ENCODE data around the gene KRTAP10-8. TPM values are rescaled to one million over a fixed set of nuclear protein-coding genes. Genes with fewer than 3 reads are reported as not detected.
"Not testable (repeated sequence)": the region's sequence is repeated elsewhere in the genome, so short reads cannot be mapped to it uniquely, and the experiment has no call there.

Gene KRTAP10-8
- total RNA-seq, 1 donor from 2014 or later = not detected

- H4K20me1 ChIP-seq (ENCODE audit: low read depth) = no peaks in the 10 kb centered on the region
- no peaks in the 10 kb centered on the region for H3K4me1 ChIP-seq
- H2AFZ ChIP-seq (replicated peaks) = no peak overlapping the region
- H3K36me3 Mint-ChIP-seq = no peaks in the 10 kb centered on the region
- no peak overlapping the region for H3K4me3 Mint-ChIP-seq
- DNase-seq (ENCODE audit: low spot score) = no peak
- H3K4me3 ChIP-seq = no peak overlapping the region
- no peak for TF ChIP-seq CTCF (IDR thresholded peaks at IDR 0.05)
- TF ChIP-seq EZH2 (IDR thresholded peaks at IDR 0.05) = no peak
- TF ChIP-seq EZH2phosphoT487 (IDR thresholded peaks at IDR 0.05) = no peak
- no peak overlapping the region for H3K27ac Mint-ChIP-seq
- no peak overlapping the region for H3K27ac ChIP-seq
- H3K9me3 ChIP-seq (ENCODE audit: low read depth) = peaks cover 13% of the 10 kb centered on the region
- H3K27me3 ChIP-seq = no peaks in the 10 kb centered on the region
- H3K27me3 Mint-ChIP-seq (ENCODE audit: insufficient read depth, low read depth) = peaks cover 2% of the 10 kb centered on the region
- H3K4me1 Mint-ChIP-seq = no peaks in the 10 kb centered on the region
- H3K9ac ChIP-seq = no peak overlapping the region
- H3F3A ChIP-seq (ENCODE audit: low read depth) = no peaks in the 10 kb centered on the region
- H3K9me3 Mint-ChIP-seq = peaks cover 43% of the 10 kb centered on the region
- H3K79me2 ChIP-seq (ENCODE audit: low read depth) = no peaks in the 10 kb centered on the region
- no peak overlapping the region for H3K4me2 ChIP-seq
- no peaks in the 10 kb centered on the region for H3K36me3 ChIP-seq
These were observed 14.4 kb downstream of the KRTAP10-8 start for GRCh38 chr21:44626262-44626661.

- Mint-ChIP-seq H3K36me3 (no peaks in the 10 kb centered on the region), H3K27ac (no peak within 1 kb of the TSS)
- DNase-seq (ENCODE audit: low spot score) = no peak
These were observed 14.8 kb downstream of the KRTAP10-8 start, which contains the start of gene KRTAP10-9 for GRCh38 chr21:44626673-44627143. TSS of gene KRTAP10-9 (plus strand) at chr21:44627093. CDS start at chr21:44627172, 79 bp downstream.

GRCh38 chr21:44627181-44627822, 15.4 kb downstream of the KRTAP10-8 start:
- peaks cover 47% of the 10 kb centered on the region for H3K9me3 Mint-ChIP-seq
- not testable (repeated sequence) for H3K9ac ChIP-seq; H3K36me3 Mint-ChIP-seq; H3K27me3 ChIP-seq; H3F3A ChIP-seq (ENCODE audit: low read depth); H3K4me1 ChIP-seq; H3K4me3 Mint-ChIP-seq; DNase-seq (ENCODE audit: low spot score); H3K27ac ChIP-seq; H3K4me3 ChIP-seq; H4K20me1 ChIP-seq (ENCODE audit: low read depth); H2AFZ ChIP-seq (replicated peaks); H3K79me2 ChIP-seq (ENCODE audit: low read depth); H3K27ac Mint-ChIP-seq; H3K36me3 ChIP-seq; H3K27me3 Mint-ChIP-seq (ENCODE audit: insufficient read depth, low read depth); H3K4me1 Mint-ChIP-seq; H3K4me2 ChIP-seq
- peaks cover 17% of the 10 kb centered on the region for H3K9me3 ChIP-seq (ENCODE audit: low read depth)

More at GRCh38 chr21:44626673-44627143, 14.8 kb downstream of the KRTAP10-8 start, which contains the start of gene KRTAP10-9:
- Histone ChIP-seq H3K4me2 (no peak within 1 kb of the TSS), H4K20me1 (ENCODE audit: low read depth) (no peaks in the 10 kb centered on the region), H3K4me1 (no peaks in the 10 kb centered on the region), H3K9ac (no peak within 1 kb of the TSS), H2AFZ (replicated peaks) (no peak within 1 kb of the TSS), H3K36me3 (no peaks in the 10 kb centered on the region), H3K4me3 (no peak within 1 kb of the TSS), H3K79me2 (ENCODE audit: low read depth) (no peaks in the 10 kb centered on the region), H3K27me3 (no peaks in the 10 kb centered on the region), H3K9me3 (ENCODE audit: low read depth) (peaks cover 13% of the 10 kb centered on the region), H3F3A (ENCODE audit: low read depth) (no peaks in the 10 kb centered on the region), H3K27ac (no peak within 1 kb of the TSS)
- TF ChIP-seq EZH2 (IDR thresholded peaks at IDR 0.05) (no peak), CTCF (IDR thresholded peaks at IDR 0.05) (no peak), EZH2phosphoT487 (IDR thresholded peaks at IDR 0.05) (no peak)
- Mint-ChIP-seq H3K9me3 (peaks cover 45% of the 10 kb centered on the region), H3K4me3 (no peak within 1 kb of the TSS), H3K4me1 (no peaks in the 10 kb centered on the region), H3K27me3 (ENCODE audit: insufficient read depth, low read depth) (peaks cover 2% of the 10 kb centered on the region)

GRCh38 chr21:44627831-44628233, 16.0 kb downstream of the KRTAP10-8 start:
- H3K27ac Mint-ChIP-seq, H3K36me3 Mint-ChIP-seq: not testable (repeated sequence)

More at GRCh38 chr21:44627831-44628233, 16.0 kb downstream of the KRTAP10-8 start:
- H3K27me3 Mint-ChIP-seq (ENCODE audit: insufficient read depth, low read depth); H3K4me2 ChIP-seq; H3F3A ChIP-seq (ENCODE audit: low read depth); H3K4me3 ChIP-seq; H2AFZ ChIP-seq (replicated peaks); H3K4me1 ChIP-seq; H4K20me1 ChIP-seq (ENCODE audit: low read depth); H3K27ac ChIP-seq; H3K9ac ChIP-seq; H3K4me1 Mint-ChIP-seq; H3K36me3 ChIP-seq; H3K27me3 ChIP-seq; H3K79me2 ChIP-seq (ENCODE audit: low read depth); DNase-seq (ENCODE audit: low spot score); H3K4me3 Mint-ChIP-seq: not testable (repeated sequence)
- peaks cover 44% of the 10 kb centered on the region for H3K9me3 Mint-ChIP-seq
- H3K9me3 ChIP-seq (ENCODE audit: low read depth) = peaks cover 22% of the 10 kb centered on the region
